Measurements from ENCODE around the gene DUSP9. TPM values are rescaled to one million over a fixed set of nuclear protein-coding genes. Genes with fewer than 3 reads are reported as not detected.
A peak's percentile ranks its signal among the peaks of the same experiment; 100 is the strongest.

The DUSP9 gene
- total and polyA plus RNA-seq, 2 donors (not counting 3 experiments of a cell fraction or from before 2014, with no cell fraction given), result 0.04 TPM; not detected in 1

DNA sequence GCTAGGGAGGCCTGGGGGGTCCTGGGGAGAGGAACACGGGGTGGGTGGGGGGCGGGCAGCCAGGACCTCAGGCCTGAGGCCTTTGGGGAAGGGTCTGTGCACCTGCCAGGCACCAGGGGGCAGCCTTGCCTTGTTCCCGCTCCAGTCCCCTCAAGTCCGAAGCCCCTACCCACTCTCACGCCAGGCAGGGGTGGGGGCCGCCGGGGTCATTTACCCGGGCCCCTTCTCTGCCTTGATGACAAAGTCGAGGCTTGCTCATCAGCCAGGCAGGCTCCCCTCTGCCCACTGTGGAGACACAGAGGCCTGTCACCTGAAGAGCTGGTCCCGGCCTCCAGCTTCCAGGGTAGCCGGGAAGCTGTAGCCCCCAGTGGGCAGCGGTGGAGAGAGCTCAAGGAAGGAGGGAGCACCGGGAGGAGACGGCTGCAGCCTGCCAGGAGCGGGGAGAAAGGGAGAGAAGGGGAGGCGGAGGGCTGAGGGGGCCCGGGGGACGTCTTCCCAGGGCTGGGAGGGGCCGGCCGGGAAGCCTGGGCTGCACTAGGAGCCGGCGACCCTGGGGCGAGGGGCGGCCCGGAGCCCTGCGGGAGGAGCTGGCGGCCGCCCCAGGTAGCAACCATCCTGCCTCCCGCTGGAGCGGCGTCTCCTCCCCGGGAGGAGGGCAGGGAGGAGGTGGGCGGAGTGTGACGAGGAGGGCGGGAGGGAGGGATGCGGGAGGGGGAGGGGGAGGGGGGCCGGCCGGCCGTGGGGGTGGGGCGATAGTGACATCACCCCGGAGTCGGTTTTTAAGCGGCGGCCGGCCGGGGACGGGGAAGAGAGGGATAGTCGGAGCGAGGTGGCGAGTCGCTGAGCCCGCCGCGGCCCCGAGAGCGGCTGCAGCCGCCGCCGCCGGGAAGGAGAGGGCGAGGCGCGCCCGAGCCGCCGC is 40.4 kb downstream of the DUSP9 start, which contains the start of gene SLC6A8:
SLC6A8 (plus strand) TSS at position 806 of the 919 bp plus-strand sequence. CDS start 649 bp downstream, outside the sequence.
- Histone ChIP-seq H3K79me2 (ENCODE audit: control insufficient read depth, insufficient read depth, low read length) (no peaks in the 10 kb centered on the region), H3K9me3 (replicated peaks; ENCODE audit: control insufficient read depth, insufficient read depth, low read length) (no peaks in the 10 kb centered on the region), H3K27ac (ENCODE audit: insufficient read depth, low read depth, low read length) (no peak within 1 kb of the TSS), H3K4me1 (ENCODE audit: control insufficient read depth, extremely low read depth, insufficient read depth, low read length) (peaks cover 4% of the 10 kb centered on the region), H3K4me3 (replicated peaks in 1 of 3; ENCODE audit: insufficient read depth in 1 of 3, low read depth in 1 of 3, low read length in 3 of 3) (peak within 1 kb of the TSS in 1 of 3 experiments; percentile 40), H3K27me3 (ENCODE audit: control insufficient read depth in 2 of 2, insufficient read depth in 2 of 2, low read length in 2 of 2) (no peaks in the 10 kb centered on the region), H4K20me1 (replicated peaks; ENCODE audit: control insufficient read depth, extremely low read depth, insufficient read depth, low read length) (no peaks in the 10 kb centered on the region), H3K36me3 (ENCODE audit: control insufficient read depth in 2 of 2, extremely low read depth in 1 of 2, insufficient read depth in 2 of 2, low read length in 2 of 2) (no peaks in the 10 kb centered on the region), H3K4me2 (ENCODE audit: insufficient read depth, low read length) (no peak within 1 kb of the TSS), H3K9ac (replicated peaks; ENCODE audit: extremely low read depth, insufficient read depth, low read length) (no peak within 1 kb of the TSS), H2AFZ (ENCODE audit: low read depth, low read length) (no peak within 1 kb of the TSS), H3K9me1 (replicated peaks; ENCODE audit: control insufficient read depth, extremely low read depth, insufficient read depth, low read length) (no peaks in the 10 kb centered on the region)
- BruUV-seq (replicated peaks), result no TSS peak
- DNase-seq (ENCODE audit: low read depth, low spot score), result peak; percentile 27
- ChIA-PET CTCF (interaction anchor here (0.9 to 4.2 kb wide), 3 partner anchors 18 to 95 kb away, joined by 3 to 30 read pairs (median 6); no protein-coding TSS in a partner anchor), POLR2A (no interaction called here)
- intact Hi-C loops (cut with micrococcal nuclease) (no loop called here), dilution Hi-C loops (cut with MboI; ENCODE audit: extremely low pct_ligation_motif_present, low sequenced_read_pairs) (no loop called here)
- TF ChIP-seq POLR2AphosphoS5 (IDR thresholded peaks at IDR 0.05; ENCODE audit: insufficient read depth, low read depth, low read length), result peak; percentile 50
- TF ChIP-seq POLR2A (IDR thresholded peaks at IDR 0.05; ENCODE audit: low read depth, low read length), result peak; percentile 40
- TF ChIP-seq, protein P1, sequence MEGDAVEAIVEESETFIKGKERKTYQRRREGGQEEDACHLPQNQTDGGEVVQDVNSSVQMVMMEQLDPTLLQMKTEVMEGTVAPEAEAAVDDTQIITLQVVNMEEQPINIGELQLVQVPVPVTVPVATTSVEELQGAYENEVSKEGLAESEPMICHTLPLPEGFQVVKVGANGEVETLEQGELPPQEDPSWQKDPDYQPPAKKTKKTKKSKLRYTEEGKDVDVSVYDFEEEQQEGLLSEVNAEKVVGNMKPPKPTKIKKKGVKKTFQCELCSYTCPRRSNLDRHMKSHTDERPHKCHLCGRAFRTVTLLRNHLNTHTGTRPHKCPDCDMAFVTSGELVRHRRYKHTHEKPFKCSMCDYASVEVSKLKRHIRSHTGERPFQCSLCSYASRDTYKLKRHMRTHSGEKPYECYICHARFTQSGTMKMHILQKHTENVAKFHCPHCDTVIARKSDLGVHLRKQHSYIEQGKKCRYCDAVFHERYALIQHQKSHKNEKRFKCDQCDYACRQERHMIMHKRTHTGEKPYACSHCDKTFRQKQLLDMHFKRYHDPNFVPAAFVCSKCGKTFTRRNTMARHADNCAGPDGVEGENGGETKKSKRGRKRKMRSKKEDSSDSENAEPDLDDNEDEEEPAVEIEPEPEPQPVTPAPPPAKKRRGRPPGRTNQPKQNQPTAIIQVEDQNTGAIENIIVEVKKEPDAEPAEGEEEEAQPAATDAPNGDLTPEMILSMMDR (IDR thresholded peaks at IDR 0.05; ENCODE audit: extremely low read depth in 1 of 2, insufficient read depth in 1 of 2, low read depth in 1 of 2, low read length in 2 of 2), result peak in 1 of 2 donors; percentile 55
- no peak for TF ChIP-seq EZH2 (IDR thresholded peaks at IDR 0.05; ENCODE audit: borderline replicate concordance, low read depth, low read length, severe bottlenecking)
- no peak for TF ChIP-seq JUN (IDR thresholded peaks at IDR 0.05; ENCODE audit: borderline replicate concordance, insufficient read depth, insufficient read length, low read depth)
- FAIRE-seq, result peak; percentile 85
